ENCODE measurements around the gene YBX2. TPM values are rescaled to one million over a fixed set of nuclear protein-coding genes. Genes with fewer than 3 reads are reported as not detected.

The YBX2 gene
- total RNA-seq, 1 donor from 2014 or later, result 7.0 TPM

DNA sequence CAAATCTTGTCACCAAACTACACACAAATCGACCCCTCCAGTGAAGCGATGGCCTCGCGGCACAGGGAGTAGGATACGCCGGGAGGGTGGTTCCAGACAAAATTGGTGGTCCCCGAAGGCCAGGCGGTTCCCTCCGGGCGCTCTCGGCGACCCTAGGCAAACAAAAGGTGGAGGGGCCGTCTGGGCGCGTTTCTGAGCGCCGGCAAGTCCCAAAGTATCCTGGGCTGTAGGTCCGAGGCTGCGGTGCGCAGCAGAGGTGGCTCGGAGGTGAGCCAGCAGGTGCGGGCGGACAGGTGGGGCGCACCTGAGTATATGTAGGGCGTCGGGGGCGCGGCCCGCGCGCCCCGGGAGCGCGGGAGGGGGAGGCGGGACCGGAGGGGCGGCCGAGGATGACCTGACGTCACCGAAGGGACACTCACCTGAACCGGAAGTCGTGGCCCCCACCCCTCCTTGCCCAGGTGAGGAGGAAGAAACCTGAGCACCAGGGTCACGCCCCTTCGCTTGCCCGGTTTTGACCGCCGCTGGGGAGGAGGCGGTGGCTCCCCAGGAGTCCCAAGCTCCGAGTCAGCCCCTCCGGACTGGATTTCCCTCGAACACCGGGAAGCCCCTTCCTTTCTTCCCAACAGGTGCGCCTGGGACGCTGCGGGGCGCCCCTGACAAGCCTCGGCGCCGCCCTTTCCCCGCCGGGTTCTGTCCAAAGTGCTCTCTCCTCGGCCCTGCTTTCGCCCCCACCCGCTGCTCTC lies 32.1 kb downstream of the YBX2 start, which contains the start of gene CLDN7:
CLDN7 (minus strand) TSS at position 287 of the 743 bp plus-strand sequence. CDS start 435 bp downstream, outside the sequence.
- no peak for TF ChIP-seq CTCF (conservative IDR thresholded peaks at IDR 0.05)
- Mint-ChIP-seq H3K27me3 (peaks cover 57% of the 10 kb centered on the region), H3K4me3 (peak within 1 kb of the TSS; percentile 98), H3K36me3 (peaks cover 5% of the 10 kb centered on the region), H3K4me1 (ENCODE audit: unreplicated experiment) (peaks cover 6% of the 10 kb centered on the region), H3K9me3 (no peaks in the 10 kb centered on the region), H3K27ac (peak within 1 kb of the TSS; percentile 100)
- DNase-seq (ENCODE audit: extremely low spot score, unreplicated experiment), result no peak

DNA sequence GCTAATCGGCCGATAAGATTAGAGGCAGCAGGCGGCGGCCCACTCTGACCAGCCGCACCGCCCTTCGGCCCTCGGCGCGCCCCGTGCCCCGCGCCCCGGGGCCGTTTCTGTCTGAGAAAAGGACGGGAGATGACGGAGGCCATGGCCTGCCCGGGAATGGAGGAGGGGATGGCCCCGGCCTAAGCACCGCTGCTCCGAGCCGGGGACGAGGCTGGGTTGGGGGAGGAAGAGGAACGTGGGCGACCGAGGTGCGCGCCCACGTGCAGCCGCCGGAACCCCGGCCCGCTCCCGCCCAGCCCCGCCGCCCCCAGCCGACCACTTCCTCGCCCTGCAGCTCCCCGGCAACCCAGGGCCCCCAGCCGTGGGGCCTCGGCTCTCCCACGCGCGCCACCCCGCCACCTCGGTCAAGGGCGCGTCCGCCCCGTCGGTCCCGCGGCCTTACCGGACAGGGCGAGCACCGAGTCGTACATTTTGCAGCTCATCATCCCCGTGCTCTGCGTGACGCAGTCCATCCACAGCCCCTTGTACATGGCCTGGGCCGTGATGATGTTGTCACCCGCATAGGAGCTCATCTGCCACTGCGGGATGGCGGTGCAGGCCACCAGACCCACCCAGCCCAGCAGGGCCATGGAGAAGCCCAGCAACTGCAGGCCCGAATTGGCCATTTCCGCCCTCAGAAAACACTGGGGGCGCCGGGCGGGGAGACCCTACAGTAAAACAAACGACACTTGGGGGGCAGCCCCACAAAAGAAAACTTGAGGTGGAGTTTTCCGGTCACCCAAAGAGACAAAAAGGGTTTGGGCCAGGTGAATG lies 32.9 kb downstream of the YBX2 start:
- Mint-ChIP-seq H3K36me3 (peaks cover 8% of the 10 kb centered on the region), H3K4me3 (peak overlapping the region; percentile 98), H3K4me1 (ENCODE audit: unreplicated experiment) (peaks cover 6% of the 10 kb centered on the region), H3K27me3 (peaks cover 54% of the 10 kb centered on the region), H3K9me3 (no peaks in the 10 kb centered on the region), H3K27ac (peak overlapping the region; percentile 100)
- TF ChIP-seq CTCF (conservative IDR thresholded peaks at IDR 0.05), result no peak
- no peak for DNase-seq (ENCODE audit: extremely low spot score, unreplicated experiment)

GRCh38 chr17:7260651-7261378 lies 33.6 kb downstream of the YBX2 start:
- Mint-ChIP-seq H3K9me3 (no peaks in the 10 kb centered on the region), H3K4me3 (peak overlapping the region; percentile 83), H3K4me1 (ENCODE audit: unreplicated experiment) (peaks cover 6% of the 10 kb centered on the region), H3K36me3 (peaks cover 12% of the 10 kb centered on the region), H3K27me3 (peaks cover 49% of the 10 kb centered on the region), H3K27ac (peak overlapping the region; percentile 81)
- no peak for TF ChIP-seq CTCF (conservative IDR thresholded peaks at IDR 0.05)
- no peak for DNase-seq (ENCODE audit: extremely low spot score, unreplicated experiment)

DNA sequence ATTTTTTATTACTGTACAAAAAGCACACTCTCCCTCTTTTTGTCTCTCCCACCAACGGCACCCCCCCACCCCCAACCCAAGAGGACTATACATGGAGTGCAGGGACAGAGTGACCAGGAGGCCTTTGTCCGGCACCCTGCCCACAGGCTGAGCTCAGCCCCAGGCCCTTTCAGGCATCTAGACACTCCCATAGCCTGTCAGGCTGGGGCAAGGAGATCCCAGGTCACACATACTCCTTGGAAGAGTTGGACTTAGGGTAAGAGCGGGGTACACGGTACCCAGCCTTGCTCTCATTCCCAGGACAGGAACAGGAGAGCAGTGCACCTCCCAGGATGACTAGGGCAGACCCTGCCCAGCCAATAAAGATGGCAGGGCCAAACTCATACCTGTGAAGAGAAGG lies 34.3 kb downstream of the YBX2 start:
- H3K4me1 Mint-ChIP-seq (ENCODE audit: unreplicated experiment), result peaks cover 6% of the 10 kb centered on the region
- no peak for DNase-seq (ENCODE audit: extremely low spot score, unreplicated experiment)
- peak overlapping the region; percentile 83 for H3K4me3 Mint-ChIP-seq
- H3K27ac Mint-ChIP-seq, result peak overlapping the region; percentile 81
- no peak for TF ChIP-seq CTCF (conservative IDR thresholded peaks at IDR 0.05)
- peaks cover 12% of the 10 kb centered on the region for H3K36me3 Mint-ChIP-seq
- no peaks in the 10 kb centered on the region for H3K9me3 Mint-ChIP-seq
- H3K27me3 Mint-ChIP-seq, result peaks cover 47% of the 10 kb centered on the region

DNA sequence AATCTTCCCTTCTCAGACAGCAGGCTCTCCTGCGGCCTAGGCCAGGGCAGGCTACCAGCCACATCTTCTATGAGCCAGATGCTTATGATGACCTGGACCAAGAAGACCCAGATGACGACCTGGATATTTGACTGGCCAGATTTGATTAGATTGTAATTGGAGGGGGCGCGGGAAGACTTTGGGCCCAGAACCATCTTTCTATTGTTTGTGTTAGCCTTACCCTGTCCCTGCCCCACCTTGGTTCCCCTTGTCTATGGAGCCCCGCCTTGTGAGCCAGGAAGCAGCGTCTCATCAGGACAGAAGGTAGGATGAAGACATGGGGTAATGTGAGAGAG lies 34.9 kb downstream of the YBX2 start:
- Mint-ChIP-seq H3K9me3 (no peaks in the 10 kb centered on the region), H3K4me3 (peak overlapping the region; percentile 83), H3K27ac (peak overlapping the region; percentile 87), H3K4me1 (ENCODE audit: unreplicated experiment) (peaks cover 6% of the 10 kb centered on the region), H3K36me3 (peaks cover 16% of the 10 kb centered on the region), H3K27me3 (peaks cover 43% of the 10 kb centered on the region)
- no peak for TF ChIP-seq CTCF (conservative IDR thresholded peaks at IDR 0.05)
- DNase-seq (ENCODE audit: extremely low spot score, unreplicated experiment), result no peak

Measured in type B pancreatic cell (in vitro differentiated cells).